Subcutaneous abdominal adipose tissue (tissue), 5 donors: ENCODE results near the gene SFTA2.
A peak's percentile ranks its signal among the peaks of the same experiment; 100 is the strongest.

Experiments used
- H3K27ac ChIP-seq: one replicate; pipeline ENCODE4 v1.7.0; 2013; ENCODE audit warnings: low read depth, mild to moderate bottlenecking, inconsistent platforms, low read length, moderate library complexity
- H3K27me3 ChIP-seq, 5 donors: one replicate each; pipeline ENCODE4 v1.7.0; 2013; ENCODE audit warnings: low read length in 5 of 5, inconsistent platforms in 1 of 5; ENCODE audit not compliant: control insufficient read depth in 5 of 5, insufficient read depth in 4 of 5
- H3K36me3 ChIP-seq, 5 donors: one replicate each; pipeline ENCODE4 v1.7.0; 2013; ENCODE audit warnings: low read length in 5 of 5; ENCODE audit not compliant: control insufficient read depth in 5 of 5, insufficient read depth in 5 of 5
- H3K4me1 ChIP-seq, 5 donors: one replicate each; pipeline ENCODE4 v1.7.0; 2013; ENCODE audit warnings: low read length in 5 of 5, mild to moderate bottlenecking in 3 of 5, moderate library complexity in 1 of 5; ENCODE audit not compliant: control insufficient read depth in 5 of 5, insufficient read depth in 5 of 5
- H3K4me3 ChIP-seq, 5 donors: one replicate each; pipeline ENCODE4 v1.7.0; 2013; ENCODE audit warnings: low read length in 5 of 5, low read depth in 1 of 5
- H3K9ac ChIP-seq, 5 donors: one replicate each; pipeline ENCODE4 v1.7.0; 2013; ENCODE audit warnings: low read length in 5 of 5, mild to moderate bottlenecking in 4 of 5, moderate library complexity in 3 of 5
- H3K9me3 ChIP-seq, 5 donors: one replicate each; pipeline ENCODE4 v1.7.0; 2013; ENCODE audit warnings: low read length in 5 of 5; ENCODE audit not compliant: control insufficient read depth in 5 of 5
- donor health status: healthy.
- donor health status: healthy.
- donor health status: healthy.
- donor health status: healthy.
- donor health status: healthy.

SFTA2 gene

DNA sequence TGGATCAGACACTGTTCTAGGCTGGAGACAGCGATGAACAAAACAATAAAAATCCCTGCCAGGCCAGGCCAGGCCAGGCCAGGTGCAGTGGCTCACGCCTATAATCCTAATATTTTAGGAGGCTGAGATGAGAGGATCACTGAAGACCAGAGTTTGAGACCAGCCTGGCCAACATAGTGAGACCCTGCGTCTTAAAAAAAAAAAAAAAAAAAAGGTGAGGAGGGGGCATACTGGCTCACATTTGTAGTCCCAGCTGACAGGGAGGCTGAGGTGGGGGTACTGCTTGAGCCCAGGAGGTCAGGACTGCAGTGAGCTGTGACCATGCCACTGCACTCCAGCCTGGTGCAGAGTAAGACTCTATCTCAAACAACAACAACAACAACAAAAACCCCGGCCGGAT is 13.3 kb upstream of the SFTA2 start:
- Histone ChIP-seq H3K9me3 (no peaks in the 10 kb centered on the region), H3K9ac (no peak overlapping the region), H3K4me3 (no peak overlapping the region), H3K36me3 (no peaks in the 10 kb centered on the region), H3K27ac (no peak overlapping the region), H3K27me3 (peaks cover 0 to 15% (median 0%) of the 10 kb centered on the region in 5 donors), H3K4me1 (peaks cover 0 to 8% (median 6%) of the 10 kb centered on the region in 5 donors)

DNA sequence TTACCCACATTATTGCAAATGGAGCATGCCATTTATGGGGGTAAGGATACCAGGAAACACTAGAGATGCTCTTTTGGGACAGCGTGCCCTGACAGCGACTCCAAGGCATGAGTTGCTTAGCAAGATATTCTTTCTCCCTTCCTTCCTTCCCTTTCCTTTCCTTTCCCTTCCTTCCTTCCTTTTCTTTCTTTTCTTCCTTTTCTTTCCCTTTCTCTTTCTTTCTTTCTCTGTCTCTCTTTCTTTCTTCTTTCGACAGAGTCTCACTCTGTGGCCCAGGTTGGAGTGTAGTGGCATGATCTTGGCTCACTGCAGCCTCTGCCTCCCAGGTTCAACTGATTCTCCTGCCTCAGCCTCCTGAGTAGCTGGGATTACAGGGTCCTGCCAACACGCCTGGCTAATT is 12.1 kb upstream of the SFTA2 start:
- H3K27me3 ChIP-seq = peaks cover 0 to 20% (median 3%) of the 10 kb centered on the region in 5 donors
- H3K9me3 ChIP-seq = no peaks in the 10 kb centered on the region
- no peak overlapping the region for H3K4me3 ChIP-seq
- H3K4me1 ChIP-seq = peaks cover 0 to 8% (median 6%) of the 10 kb centered on the region in 5 donors
- no peak overlapping the region for H3K27ac ChIP-seq
- H3K36me3 ChIP-seq = no peaks in the 10 kb centered on the region
- H3K9ac ChIP-seq = no peak overlapping the region

- Histone ChIP-seq H3K4me1 (peaks cover 0 to 8% (median 6%) of the 10 kb centered on the region in 5 donors), H3K36me3 (no peaks in the 10 kb centered on the region), H3K9me3 (no peaks in the 10 kb centered on the region), H3K27me3 (peaks cover 0 to 28% (median 14%) of the 10 kb centered on the region in 5 donors), H3K9ac (no peak overlapping the region), H3K27ac (no peak overlapping the region), H3K4me3 (peak overlapping the region in 1 of 5 donors; percentile 17)
Measured at GRCh38 chr6:30942338-30943060, 10.5 kb upstream of the SFTA2 start.

DNA sequence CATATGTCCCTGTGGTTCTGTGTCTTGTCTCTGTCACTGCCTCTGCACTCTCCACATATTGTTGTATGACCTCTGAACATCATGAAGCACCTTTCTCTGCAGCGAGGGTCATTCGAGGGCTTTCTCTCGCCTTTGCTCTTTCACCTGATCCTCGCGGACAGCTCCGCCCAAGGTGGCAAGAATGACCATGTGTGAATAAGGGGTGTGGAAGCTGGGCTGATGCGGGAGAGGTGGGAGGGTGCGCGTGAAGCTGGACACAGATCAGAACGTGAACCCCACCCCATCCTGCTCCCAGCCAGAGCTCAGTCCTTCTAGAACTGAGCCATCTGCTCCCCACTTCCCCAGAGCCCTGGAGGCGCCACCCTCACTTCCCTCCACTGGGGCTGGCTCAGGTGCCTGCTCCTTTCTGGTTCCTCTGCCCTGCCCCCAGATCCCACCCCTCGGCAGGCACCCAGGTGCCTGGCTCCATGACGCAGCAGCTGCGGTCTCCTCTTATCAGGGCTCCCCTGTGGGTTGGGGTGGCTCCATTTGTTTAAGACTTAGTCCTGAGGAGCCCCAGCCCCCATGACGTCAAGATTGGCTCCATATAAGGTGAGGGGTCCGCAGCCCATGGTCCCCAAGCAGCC is 8.5 kb upstream of the SFTA2 start, which contains the start of gene MUCL3:
TSS of gene MUCL3 (plus strand) at position 613 of the 626 bp plus-strand sequence. CDS start 27 bp downstream, outside the sequence.
- Histone ChIP-seq H3K27ac (no peak within 1 kb of the TSS), H3K36me3 (no peaks in the 10 kb centered on the region), H3K4me3 (no peak within 1 kb of the TSS), H3K9me3 (no peaks in the 10 kb centered on the region), H3K9ac (no peak within 1 kb of the TSS), H3K27me3 (peaks cover 0 to 34% (median 15%) of the 10 kb centered on the region in 5 donors), H3K4me1 (peaks cover 0 to 8% (median 6%) of the 10 kb centered on the region in 5 donors)

DNA sequence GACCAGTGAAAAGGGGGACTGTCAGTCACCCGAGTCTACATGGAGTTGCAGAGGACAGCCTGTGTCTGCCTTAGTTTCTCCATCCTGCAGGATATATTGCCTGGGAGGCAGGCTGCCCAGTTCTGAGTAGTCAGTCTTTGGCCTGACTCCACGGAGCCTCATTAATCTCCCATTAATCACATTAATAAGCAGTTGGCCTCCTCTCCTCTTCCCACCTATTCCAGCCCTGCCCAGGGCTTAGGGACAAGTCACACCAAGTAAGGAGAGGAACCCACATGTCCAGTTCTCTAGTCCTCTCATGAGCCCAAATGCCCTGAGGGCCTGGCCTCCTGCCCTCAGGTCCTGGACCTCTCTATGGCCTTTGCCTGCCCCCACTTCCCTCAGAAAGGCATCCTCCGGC is 7.5 kb upstream of the SFTA2 start:
- peaks cover 0 to 34% (median 15%) of the 10 kb centered on the region in 5 donors for H3K27me3 ChIP-seq
- no peaks in the 10 kb centered on the region for H3K9me3 ChIP-seq
- H3K27ac ChIP-seq = no peak overlapping the region
- H3K4me1 ChIP-seq = peaks cover 0 to 8% (median 6%) of the 10 kb centered on the region in 5 donors
- H3K9ac ChIP-seq = no peak overlapping the region
- H3K4me3 ChIP-seq = no peak overlapping the region
- H3K36me3 ChIP-seq = no peaks in the 10 kb centered on the region

DNA sequence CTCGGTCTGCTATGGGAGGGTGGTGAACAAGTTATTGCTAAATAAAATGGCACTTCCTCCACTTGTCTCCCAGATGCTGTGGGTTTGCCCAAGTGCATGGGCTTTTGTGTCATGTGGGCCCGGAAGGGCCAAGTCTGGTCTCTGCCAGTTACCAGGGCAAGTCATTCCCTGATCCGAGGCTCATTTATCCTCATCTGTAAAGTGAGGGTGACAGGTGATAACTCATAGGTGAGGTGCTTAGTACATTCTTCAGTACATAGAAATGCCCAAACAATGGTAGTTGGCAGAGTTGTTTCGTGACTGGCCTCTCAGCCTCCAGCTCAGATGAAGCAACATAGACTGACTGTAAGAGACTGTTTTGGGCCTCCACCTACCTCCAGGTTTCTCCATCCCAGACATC is 6.8 kb upstream of the SFTA2 start:
- Histone ChIP-seq H3K9ac (peak overlapping the region in 1 of 5 donors; percentile 7), H3K9me3 (no peaks in the 10 kb centered on the region), H3K27me3 (peaks cover 0 to 34% (median 15%) of the 10 kb centered on the region in 5 donors), H3K4me1 (peaks cover 0 to 8% (median 6%) of the 10 kb centered on the region in 5 donors), H3K4me3 (no peak overlapping the region), H3K36me3 (no peaks in the 10 kb centered on the region), H3K27ac (no peak overlapping the region)

DNA sequence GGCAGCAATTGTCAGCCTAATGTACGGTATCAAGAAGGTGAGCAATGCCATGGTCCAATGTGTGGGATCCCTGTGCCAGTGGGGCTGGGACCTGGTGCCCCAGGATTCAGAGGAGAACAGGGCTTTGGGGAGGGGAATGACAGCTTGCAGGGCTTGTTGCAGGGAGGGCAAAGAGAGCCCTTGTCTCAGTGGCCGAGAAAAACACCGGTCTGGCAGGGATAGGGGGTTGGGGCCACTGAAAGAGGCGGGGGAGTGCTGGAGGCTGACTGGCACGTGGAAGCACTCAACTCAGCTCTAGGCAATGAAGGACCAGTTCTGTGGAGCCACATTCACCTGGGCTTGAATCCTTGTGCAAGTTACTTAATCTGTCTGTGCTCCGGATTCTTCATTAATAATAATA is 5.3 kb upstream of the SFTA2 start:
- no peak overlapping the region for H3K4me3 ChIP-seq
- peaks cover 0 to 30% (median 15%) of the 10 kb centered on the region in 5 donors for H3K27me3 ChIP-seq
- no peak overlapping the region for H3K9ac ChIP-seq
- no peaks in the 10 kb centered on the region for H3K36me3 ChIP-seq
- no peaks in the 10 kb centered on the region for H3K9me3 ChIP-seq
- no peak overlapping the region for H3K27ac ChIP-seq
- H3K4me1 ChIP-seq = peaks cover 0 to under 1% (median 0%) of the 10 kb centered on the region in 5 donors

DNA sequence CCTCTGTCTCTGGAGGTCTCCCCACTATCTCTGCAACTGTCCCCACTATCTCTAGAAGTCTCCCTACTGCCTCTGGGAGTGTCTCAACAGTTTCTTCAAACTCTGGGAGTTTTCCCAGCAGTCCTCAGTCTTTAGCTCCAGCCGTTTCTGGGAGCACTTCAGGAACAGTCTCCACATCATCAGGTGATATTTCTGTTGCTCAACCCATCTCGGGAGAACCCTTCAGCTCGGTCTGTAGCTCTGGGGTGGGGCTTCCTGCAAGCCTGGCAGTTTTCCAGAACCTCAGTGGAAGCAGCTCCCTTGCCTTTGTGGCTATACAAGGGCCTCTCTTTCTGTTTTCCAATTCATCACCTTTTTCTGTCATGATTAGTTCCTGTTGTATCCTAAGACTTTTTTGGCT is 3.0 kb upstream of the SFTA2 start:
- H3K36me3 ChIP-seq = no peaks in the 10 kb centered on the region
- no peak overlapping the region for H3K9ac ChIP-seq
- no peaks in the 10 kb centered on the region for H3K4me1 ChIP-seq
- no peaks in the 10 kb centered on the region for H3K9me3 ChIP-seq
- peaks cover 0 to 21% (median 15%) of the 10 kb centered on the region in 5 donors for H3K27me3 ChIP-seq
- H3K27ac ChIP-seq = no peak overlapping the region
- no peak overlapping the region for H3K4me3 ChIP-seq

GRCh38 chr6:30932665-30933365 is 845 bp upstream of the SFTA2 start:
- Histone ChIP-seq H3K4me1 (no peaks in the 10 kb centered on the region), H3K36me3 (no peaks in the 10 kb centered on the region), H3K9me3 (peaks cover 4 to 11% (median 9%) of the 10 kb centered on the region in 5 donors), H3K9ac (no peak overlapping the region), H3K4me3 (no peak overlapping the region), H3K27me3 (peaks cover 0 to 8% (median 4%) of the 10 kb centered on the region in 5 donors), H3K27ac (no peak overlapping the region)

DNA sequence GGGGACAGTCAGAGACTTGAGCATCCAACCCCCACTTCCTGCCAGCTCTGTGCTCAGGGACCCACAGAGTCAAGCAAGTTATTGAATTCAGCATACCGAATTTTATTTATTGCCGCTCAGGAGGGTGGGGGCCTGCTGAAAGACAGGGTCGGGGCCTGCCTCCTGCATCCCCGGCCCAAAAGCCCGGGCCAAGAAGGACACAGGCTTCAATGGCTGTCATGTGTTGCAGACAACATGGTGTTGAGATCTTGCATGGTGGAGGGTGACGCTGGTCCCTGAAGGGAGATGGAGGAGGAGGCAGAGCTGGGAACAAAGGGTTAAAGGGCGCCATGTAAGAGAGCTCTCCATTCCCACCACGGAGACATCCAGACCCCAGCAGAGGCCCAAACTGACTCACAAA is 698 bp downstream of the SFTA2 start:
- Histone ChIP-seq H3K4me1 (no peaks in the 10 kb centered on the region), H3K9me3 (peaks cover 4 to 11% (median 9%) of the 10 kb centered on the region in 5 donors), H3K27ac (no peak overlapping the region), H3K4me3 (no peak overlapping the region), H3K36me3 (peaks cover 0 to 9% (median 6%) of the 10 kb centered on the region in 5 donors), H3K9ac (no peak overlapping the region), H3K27me3 (no peaks in the 10 kb centered on the region)
